ENCODE results near the gene KCNN2. TPM values are rescaled to one million over a fixed set of nuclear protein-coding genes. Genes with fewer than 3 reads are reported as not detected.

The KCNN2 gene
- polyA plus RNA-seq, 1 donor: 0.48 TPM

DNA sequence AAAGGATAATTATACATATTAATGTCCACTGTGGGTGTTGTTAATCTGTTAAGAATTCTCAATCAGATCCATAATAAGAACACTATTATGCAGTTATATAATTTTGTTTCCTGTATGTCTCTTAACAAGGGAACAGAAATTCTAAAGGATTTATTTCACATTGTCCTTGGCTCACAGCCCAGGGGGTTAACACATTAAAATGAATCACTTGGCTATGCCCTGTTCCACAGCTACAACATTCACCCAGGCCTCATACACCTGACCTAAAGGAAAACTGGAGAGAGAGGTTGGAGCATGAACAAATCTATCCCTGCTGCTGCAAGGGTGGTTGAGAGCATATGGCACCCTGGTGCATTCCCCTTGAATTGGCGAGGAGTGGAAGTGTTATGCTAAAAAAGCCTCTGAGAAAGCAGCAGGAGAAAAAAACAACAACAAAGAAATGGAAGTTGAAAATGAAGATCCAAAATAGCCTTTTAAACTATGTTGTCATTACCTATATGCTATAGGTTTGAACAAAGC is 116.0 kb downstream of the KCNN2 start:
- Histone ChIP-seq H3K27me3 (ENCODE audit: control insufficient read depth, insufficient read depth, low read length) (no peaks in the 10 kb centered on the region), H3K9me3 (ENCODE audit: control insufficient read depth, low read depth, low read length) (no peaks in the 10 kb centered on the region), H3K36me3 (ENCODE audit: control insufficient read depth, insufficient read depth, low read length) (no peaks in the 10 kb centered on the region), H3K4me3 (ENCODE audit: low read length) (no peak overlapping the region), H3K27ac (ENCODE audit: low read length) (no peak overlapping the region), H3K4me1 (ENCODE audit: control insufficient read depth, insufficient read depth, low read length) (no peaks in the 10 kb centered on the region)
- DNase-seq: no peak
- WGBS (ENCODE audit: insufficient coverage, low lambda C conversion rate): 100% methylated on average over 1 of the region's 1 CpG

- no peaks in the 10 kb centered on the region for H3K4me1 ChIP-seq (ENCODE audit: control insufficient read depth, insufficient read depth, low read length)
- WGBS (ENCODE audit: insufficient coverage, low lambda C conversion rate): 85% methylated on average over 3 of the region's 4 CpGs
- H3K27ac ChIP-seq (ENCODE audit: low read length): no peak overlapping the region
- no peaks in the 10 kb centered on the region for H3K36me3 ChIP-seq (ENCODE audit: control insufficient read depth, insufficient read depth, low read length)
- H3K9me3 ChIP-seq (ENCODE audit: control insufficient read depth, low read depth, low read length): no peaks in the 10 kb centered on the region
- peak in 1 of 2 donors; percentile 1 for DNase-seq
- H3K27me3 ChIP-seq (ENCODE audit: control insufficient read depth, insufficient read depth, low read length): no peaks in the 10 kb centered on the region
- no peak overlapping the region for H3K4me3 ChIP-seq (ENCODE audit: low read length)
Measured at GRCh38 chr5:114500756-114501155, 138.9 kb downstream of the KCNN2 start.

GRCh38 chr5:114504560-114504959 is 142.7 kb downstream of the KCNN2 start:
- H3K4me3 ChIP-seq (ENCODE audit: low read length): no peak overlapping the region
- H3K4me1 ChIP-seq (ENCODE audit: control insufficient read depth, insufficient read depth, low read length): no peaks in the 10 kb centered on the region
- H3K27me3 ChIP-seq (ENCODE audit: control insufficient read depth, insufficient read depth, low read length): no peaks in the 10 kb centered on the region
- whole genome bisulfite sequencing (ENCODE audit: insufficient coverage, low lambda C conversion rate): 100% methylated on average over 1 of the region's 9 CpGs
- no peaks in the 10 kb centered on the region for H3K9me3 ChIP-seq (ENCODE audit: control insufficient read depth, low read depth, low read length)
- no peak for DNase-seq
- no peak overlapping the region for H3K27ac ChIP-seq (ENCODE audit: low read length)
- H3K36me3 ChIP-seq (ENCODE audit: control insufficient read depth, insufficient read depth, low read length): no peaks in the 10 kb centered on the region

DNA sequence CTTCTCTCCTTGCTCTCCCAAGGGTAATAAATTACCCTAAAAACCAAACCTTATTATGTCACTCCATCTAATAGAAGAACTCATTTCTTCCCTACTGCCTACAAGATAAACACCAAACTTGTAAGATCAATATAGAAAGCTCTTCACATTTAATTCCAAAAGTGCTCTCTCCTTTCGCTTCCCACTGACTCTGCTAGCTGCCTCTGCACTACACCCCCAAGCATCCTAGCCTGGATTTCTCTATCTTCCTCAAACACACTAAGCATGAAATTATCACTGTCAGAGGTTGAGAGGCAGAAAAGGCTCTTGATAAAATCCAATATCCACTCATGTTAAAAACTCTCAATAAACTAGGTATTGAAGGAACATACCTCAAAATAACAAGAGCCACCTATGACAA is 162.4 kb downstream of the KCNN2 start:
- H3K9me3 ChIP-seq (ENCODE audit: control insufficient read depth, low read depth, low read length): no peaks in the 10 kb centered on the region
- H3K4me3 ChIP-seq (ENCODE audit: low read length): no peak overlapping the region
- H3K4me1 ChIP-seq (ENCODE audit: control insufficient read depth, insufficient read depth, low read length): no peaks in the 10 kb centered on the region
- no peak overlapping the region for H3K27ac ChIP-seq (ENCODE audit: low read length)
- H3K27me3 ChIP-seq (ENCODE audit: control insufficient read depth, insufficient read depth, low read length): no peaks in the 10 kb centered on the region
- H3K36me3 ChIP-seq (ENCODE audit: control insufficient read depth, insufficient read depth, low read length): no peaks in the 10 kb centered on the region
- 100% methylated on average over 1 of the region's 1 CpG for whole genome bisulfite sequencing (ENCODE audit: insufficient coverage, low lambda C conversion rate)
- no peak for DNase-seq

- no peak for DNase-seq
- no CpG with 5 or more reads among the region's 1 CpG for WGBS (ENCODE audit: insufficient coverage, low lambda C conversion rate)
- no peak overlapping the region for H3K27ac ChIP-seq (ENCODE audit: low read length)
- H3K27me3 ChIP-seq (ENCODE audit: control insufficient read depth, insufficient read depth, low read length): no peaks in the 10 kb centered on the region
- no peaks in the 10 kb centered on the region for H3K4me1 ChIP-seq (ENCODE audit: control insufficient read depth, insufficient read depth, low read length)
- peaks cover 6% of the 10 kb centered on the region for H3K9me3 ChIP-seq (ENCODE audit: control insufficient read depth, low read depth, low read length)
- no peak overlapping the region for H3K4me3 ChIP-seq (ENCODE audit: low read length)
- no peaks in the 10 kb centered on the region for H3K36me3 ChIP-seq (ENCODE audit: control insufficient read depth, insufficient read depth, low read length)
Measured at GRCh38 chr5:114544561-114544960, 182.7 kb downstream of the KCNN2 start.
